Neural crest cell (in vitro differentiated cells): Measurements from ENCODE around the gene BSND. TPM values are rescaled to one million over a fixed set of nuclear protein-coding genes. Genes with fewer than 3 reads are reported as not detected.
A peak's percentile ranks its signal among the peaks of the same experiment; 100 is the strongest.

Experiments
- DNase-seq: peaks from one replicate; pipeline ENCODE4 v3.0.0; 2021; ENCODE audit warnings: low read depth, mixed read lengths, low spot score
- H3K27ac Mint-ChIP-seq: one replicate; pipeline ENCODE4 v1.8.0; 2021; ENCODE audit warnings: mild to moderate bottlenecking, mixed read lengths; ENCODE audit not compliant: unreplicated experiment
- H3K27me3 Mint-ChIP-seq: 2 replicates; pipeline ENCODE4 v1.8.0; 2021; ENCODE audit warnings: low read depth, mild to moderate bottlenecking, mixed read lengths
- H3K36me3 Mint-ChIP-seq: 2 replicates; pipeline ENCODE4 v1.8.0; 2021; ENCODE audit warnings: low read depth, mild to moderate bottlenecking, mixed read lengths
- H3K4me1 Mint-ChIP-seq: 2 replicates; pipeline ENCODE4 v1.8.0; 2021; ENCODE audit warnings: mixed read lengths
- H3K4me3 Mint-ChIP-seq: one replicate; pipeline ENCODE4 v1.8.0; 2021; ENCODE audit warnings: mild to moderate bottlenecking, mixed read lengths
- H3K9me3 Mint-ChIP-seq: 2 replicates; pipeline ENCODE4 v1.8.0; 2021; ENCODE audit warnings: mixed read lengths
- total RNA-seq: library from RNA; stranded (reverse); gene quantifications from 2 replicates; pipeline ENCODE4 v1.2.1, GENCODE V29; 2021
- TF ChIP-seq, protein P1 (sequence below): fragments of 200-600 bp; sonication (generic); conservative IDR thresholded peaks from 2 replicates; pipeline ENCODE4 v1.5.0; 2021; ENCODE audit warnings: antibody characterized with exemption, mild to moderate bottlenecking

Gene BSND
- total RNA-seq, 1 donor from 2014 or later: not detected

DNA sequence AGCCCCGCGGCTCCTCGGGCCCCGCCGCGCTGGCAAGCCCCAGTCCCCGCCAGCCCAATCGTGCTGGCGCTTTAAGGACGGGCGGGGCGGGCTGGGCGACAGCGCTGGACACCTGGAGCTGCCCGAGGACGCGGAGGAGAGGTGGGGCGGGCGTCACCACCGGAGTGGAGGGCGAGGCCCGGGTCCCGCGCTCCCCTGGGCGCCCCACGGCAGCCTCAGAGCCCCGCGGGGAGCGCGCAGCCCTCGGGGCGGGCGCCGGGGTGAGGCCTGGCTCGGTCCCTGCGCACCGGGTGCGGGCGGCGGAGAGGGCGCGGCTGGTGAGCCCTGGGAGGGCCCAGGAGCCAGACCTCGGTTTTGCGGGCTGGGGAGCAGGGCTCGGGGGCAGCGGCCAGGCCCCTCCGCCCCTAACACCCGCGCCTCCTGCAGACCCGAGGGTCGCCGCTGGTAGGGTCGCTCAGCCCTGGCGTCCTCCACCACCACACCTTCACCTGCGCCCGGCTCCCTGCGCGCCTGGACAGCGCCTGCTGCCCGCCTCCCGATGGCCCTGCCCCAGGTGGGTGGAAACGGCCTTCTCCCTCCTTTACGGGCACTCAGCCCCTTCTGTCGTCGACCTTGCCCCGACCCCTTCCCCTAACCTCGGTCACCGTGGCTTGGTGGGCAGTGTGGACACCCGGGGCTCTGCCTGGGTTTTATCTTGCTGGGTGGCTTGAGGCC is 18.0 kb upstream of the BSND start, which contains the start of gene TMEM61:
TMEM61 (plus strand) TSS at position 101 of the 714 bp plus-strand sequence; CDS start at position 539, 438 bp downstream.
- DNase-seq: no peak
- H3K4me1 Mint-ChIP-seq: no peaks in the 10 kb centered on the region
- no peaks in the 10 kb centered on the region for H3K9me3 Mint-ChIP-seq
- H3K36me3 Mint-ChIP-seq: no peaks in the 10 kb centered on the region
- peaks cover 74% of the 10 kb centered on the region for H3K27me3 Mint-ChIP-seq
- TF ChIP-seq, protein P1, sequence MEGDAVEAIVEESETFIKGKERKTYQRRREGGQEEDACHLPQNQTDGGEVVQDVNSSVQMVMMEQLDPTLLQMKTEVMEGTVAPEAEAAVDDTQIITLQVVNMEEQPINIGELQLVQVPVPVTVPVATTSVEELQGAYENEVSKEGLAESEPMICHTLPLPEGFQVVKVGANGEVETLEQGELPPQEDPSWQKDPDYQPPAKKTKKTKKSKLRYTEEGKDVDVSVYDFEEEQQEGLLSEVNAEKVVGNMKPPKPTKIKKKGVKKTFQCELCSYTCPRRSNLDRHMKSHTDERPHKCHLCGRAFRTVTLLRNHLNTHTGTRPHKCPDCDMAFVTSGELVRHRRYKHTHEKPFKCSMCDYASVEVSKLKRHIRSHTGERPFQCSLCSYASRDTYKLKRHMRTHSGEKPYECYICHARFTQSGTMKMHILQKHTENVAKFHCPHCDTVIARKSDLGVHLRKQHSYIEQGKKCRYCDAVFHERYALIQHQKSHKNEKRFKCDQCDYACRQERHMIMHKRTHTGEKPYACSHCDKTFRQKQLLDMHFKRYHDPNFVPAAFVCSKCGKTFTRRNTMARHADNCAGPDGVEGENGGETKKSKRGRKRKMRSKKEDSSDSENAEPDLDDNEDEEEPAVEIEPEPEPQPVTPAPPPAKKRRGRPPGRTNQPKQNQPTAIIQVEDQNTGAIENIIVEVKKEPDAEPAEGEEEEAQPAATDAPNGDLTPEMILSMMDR: no peak
- H3K27ac Mint-ChIP-seq: no peak within 1 kb of the TSS
- H3K4me3 Mint-ChIP-seq: peak within 1 kb of the TSS; percentile 44

DNA sequence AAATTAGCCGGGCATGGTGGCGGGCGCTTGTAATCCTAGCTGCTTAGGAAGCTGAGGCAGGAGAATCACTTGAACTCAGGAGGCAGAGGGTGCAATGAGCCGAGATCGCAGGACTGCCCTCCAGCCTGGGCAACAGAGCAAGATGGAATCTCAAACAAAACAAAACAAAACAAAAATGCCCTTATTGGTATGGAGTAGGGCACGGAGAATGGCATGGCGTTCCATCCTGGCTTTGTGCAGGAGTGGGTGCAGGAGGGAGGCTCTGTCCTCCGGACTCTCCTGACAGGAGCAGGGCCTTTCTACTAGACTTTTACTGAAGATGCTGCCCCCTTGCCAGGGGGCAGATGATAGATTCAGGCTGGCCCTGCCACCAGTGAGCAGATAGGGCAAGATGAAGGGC is 17.3 kb upstream of the BSND start:
- TF ChIP-seq, protein P1: no peak
- no peak overlapping the region for H3K4me3 Mint-ChIP-seq
- H3K36me3 Mint-ChIP-seq: no peaks in the 10 kb centered on the region
- DNase-seq: no peak
- peaks cover 74% of the 10 kb centered on the region for H3K27me3 Mint-ChIP-seq
- H3K9me3 Mint-ChIP-seq: no peaks in the 10 kb centered on the region
- no peaks in the 10 kb centered on the region for H3K4me1 Mint-ChIP-seq
- no peak overlapping the region for H3K27ac Mint-ChIP-seq

DNA sequence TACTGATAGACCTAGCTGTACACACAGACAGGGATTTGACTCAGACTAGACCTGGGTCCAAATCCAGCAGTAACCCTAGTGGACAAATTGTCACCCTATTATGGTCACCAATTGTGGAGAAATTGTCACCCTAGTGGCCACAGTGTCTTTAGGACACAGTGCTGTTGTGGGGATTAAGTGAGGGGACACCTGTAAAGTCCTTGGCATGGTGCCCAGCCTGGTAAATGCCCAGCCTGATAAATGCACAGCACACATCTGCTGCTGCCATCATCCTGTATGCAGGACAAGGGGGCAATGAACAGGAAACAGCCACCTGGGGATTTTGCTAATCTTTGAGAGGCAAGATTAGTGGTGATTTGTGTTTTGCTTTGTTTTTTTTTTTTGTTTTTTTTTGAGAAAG is 16.0 kb upstream of the BSND start:
- no peaks in the 10 kb centered on the region for H3K36me3 Mint-ChIP-seq
- H3K27ac Mint-ChIP-seq: no peak overlapping the region
- no peaks in the 10 kb centered on the region for H3K4me1 Mint-ChIP-seq
- peaks cover 67% of the 10 kb centered on the region for H3K27me3 Mint-ChIP-seq
- H3K9me3 Mint-ChIP-seq: no peaks in the 10 kb centered on the region
- TF ChIP-seq, protein P1: peak; percentile 34
- no peak overlapping the region for H3K4me3 Mint-ChIP-seq
- no peak for DNase-seq

DNA sequence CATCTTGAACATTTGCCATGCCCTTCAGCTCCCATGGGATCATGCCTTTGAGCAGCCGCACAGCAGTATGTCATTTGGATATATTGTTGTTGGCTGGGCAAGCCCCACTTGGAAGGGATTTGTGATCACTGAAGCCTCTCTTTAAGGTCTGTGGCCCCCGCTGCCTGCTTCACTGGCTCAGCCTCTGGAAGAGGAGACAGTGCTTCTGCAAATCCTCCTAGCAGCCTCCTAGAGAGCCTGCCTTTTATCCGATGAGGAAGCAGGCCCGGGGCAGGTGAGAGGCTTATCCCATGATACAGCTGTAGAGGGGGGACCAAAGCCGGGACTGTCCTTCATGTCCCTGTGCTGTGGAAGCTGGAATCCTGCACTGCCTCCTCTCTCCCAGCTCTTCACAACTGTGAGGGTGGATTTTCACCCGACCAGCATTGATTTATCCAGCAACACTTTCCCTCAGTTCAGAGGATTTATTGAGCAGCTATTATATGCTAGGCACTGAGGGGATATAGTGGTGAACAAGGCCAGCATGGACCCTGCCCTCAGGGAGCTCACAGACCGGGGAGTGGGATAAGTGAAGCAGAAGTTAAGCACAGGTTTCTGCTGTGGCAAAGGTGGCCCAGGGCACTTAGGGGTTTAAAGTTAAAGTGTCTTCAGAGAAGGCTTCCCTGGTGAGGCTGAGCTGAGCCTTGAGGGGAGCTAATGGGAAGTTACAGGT is 14.4 kb upstream of the BSND start:
- TF ChIP-seq, protein P1: no peak
- Mint-ChIP-seq H3K4me3 (no peak overlapping the region), H3K4me1 (no peaks in the 10 kb centered on the region), H3K36me3 (no peaks in the 10 kb centered on the region), H3K27me3 (peaks cover 57% of the 10 kb centered on the region), H3K27ac (no peak overlapping the region), H3K9me3 (no peaks in the 10 kb centered on the region)
- DNase-seq: no peak

DNA sequence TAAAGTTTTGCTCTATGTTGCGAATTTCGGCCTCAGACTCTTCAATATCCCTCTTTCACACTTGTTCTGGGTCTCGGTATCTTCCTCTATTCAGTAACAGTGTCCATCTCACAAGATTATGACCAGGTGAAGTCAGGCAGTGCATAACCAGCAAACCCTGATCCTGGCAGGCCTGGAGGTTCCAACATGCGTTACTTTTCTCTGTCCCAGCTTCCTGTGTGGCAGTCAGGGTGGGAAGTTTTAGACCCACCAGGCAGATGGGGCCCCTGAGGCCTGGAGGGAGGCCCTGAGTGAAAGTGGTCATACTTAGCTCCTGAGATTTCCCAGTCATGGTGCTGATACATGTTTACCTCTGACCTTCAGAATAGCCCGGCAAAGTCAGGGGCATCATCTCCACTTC is 13.2 kb upstream of the BSND start:
- Mint-ChIP-seq H3K4me1 (no peaks in the 10 kb centered on the region), H3K27me3 (peaks cover 46% of the 10 kb centered on the region), H3K9me3 (no peaks in the 10 kb centered on the region), H3K27ac (no peak overlapping the region), H3K36me3 (no peaks in the 10 kb centered on the region), H3K4me3 (no peak overlapping the region)
- no peak for DNase-seq
- TF ChIP-seq, protein P1: no peak
